Activated CD4-positive, alpha-beta T cell treated with anti-CD3 and anti-CD28 coated beads, Interleukin-2, amount 50 U/mL, for 48 hours (primary cell): ENCODE results near the gene DDN.

ENCODE experiments used
- DNase-seq, 2 experiments: peaks; one replicate each; pipeline ENCODE4 v3.0.0-alpha.2; 2020

DDN gene

GRCh38 chr12:48980953-48981756 lies 18.0 kb downstream of the DDN start:
- peak; percentile 28 to 39 for DNase-seq

- peak; percentile 37 to 51 for DNase-seq
These were observed 18.7 kb downstream of the DDN start for GRCh38 chr12:48980389-48980952.

- DNase-seq = peak in 1 of 2 experiments; percentile 34
These were observed 19.4 kb downstream of the DDN start for GRCh38 chr12:48979602-48980388.

- DNase-seq = peak in 1 of 2 experiments; percentile 29
These were observed 20.2 kb downstream of the DDN start for GRCh38 chr12:48978741-48979601.

GRCh38 chr12:48978291-48978740 lies 20.9 kb downstream of the DDN start, which contains the start of gene WNT1:
TSS of gene WNT1 (plus strand) at chr12:48978322. CDS start at chr12:48978651, 329 bp downstream.
- peak in 1 of 2 experiments; percentile 28 for DNase-seq

GRCh38 chr12:48977290-48978281 lies 21.6 kb downstream of the DDN start:
- DNase-seq = peak; percentile 88 to 90

- DNase-seq = peak; percentile 47 to 57
These were observed 25.1 kb downstream of the DDN start for GRCh38 chr12:48973941-48974673.

- DNase-seq = no peak
These were observed 25.6 kb downstream of the DDN start for GRCh38 chr12:48973531-48973930.

- no peak for DNase-seq
These were observed 26.2 kb downstream of the DDN start for GRCh38 chr12:48972952-48973483.

- peak; percentile 58 to 64 for DNase-seq
These were observed 26.8 kb downstream of the DDN start for GRCh38 chr12:48972213-48972951.

GRCh38 chr12:48970702-48971334 lies 28.4 kb downstream of the DDN start:
- DNase-seq = no peak

- DNase-seq = peak; percentile 36 to 37
These were observed 29.1 kb downstream of the DDN start for GRCh38 chr12:48969833-48970701.

GRCh38 chr12:48969160-48969771 lies 29.9 kb downstream of the DDN start:
- DNase-seq = no peak

GRCh38 chr12:48968467-48968866 lies 30.7 kb downstream of the DDN start:
- DNase-seq = no peak

- DNase-seq = no peak
These were observed 31.2 kb downstream of the DDN start for GRCh38 chr12:48967991-48968390.

- DNase-seq = no peak
These were observed 32.8 kb downstream of the DDN start for GRCh38 chr12:48966177-48966895.
